GM12873 (cell line): Measurements from ENCODE around the gene PLCXD1.

Experiments used
- CTCF ChIP-seq: IDR thresholded peaks from 2 replicates; pipeline ENCODE4 v1.5.1; 2012; ENCODE audit warnings: low read depth, mild to moderate bottlenecking, moderate library complexity, low read length, control low read depth; ENCODE audit not compliant: insufficient read depth; ENCODE audit errors: missing control alignments

PLCXD1 gene

GRCh38 chrX:291411-291901 lies 10.3 kb downstream of the PLCXD1 start:
- TF ChIP-seq CTCF = no peak

- TF ChIP-seq CTCF = no peak
Observed at GRCh38 chrX:292900-293897, 12.0 kb downstream of the PLCXD1 start.

GRCh38 chrX:295136-295535 lies 14.0 kb downstream of the PLCXD1 start:
- TF ChIP-seq CTCF = no peak

- TF ChIP-seq CTCF = no peak
Observed at GRCh38 chrX:298993-299392, 17.8 kb downstream of the PLCXD1 start.

GRCh38 chrX:300334-300733 lies 19.2 kb downstream of the PLCXD1 start:
- TF ChIP-seq CTCF = no peak

- TF ChIP-seq CTCF = no peak
Observed at GRCh38 chrX:302975-303374, 21.8 kb downstream of the PLCXD1 start.

GRCh38 chrX:307261-308111 lies 26.3 kb downstream of the PLCXD1 start:
- peak; percentile 11 for TF ChIP-seq CTCF
